WERI-Rb-1 (cell line): Measurements from ENCODE around the gene PCGF3.
"Not testable (repeated sequence)": the region's sequence is repeated elsewhere in the genome, so short reads cannot be mapped to it uniquely, and the experiment has no call there.

Experiments used
- DNase-seq: peaks from one replicate; pipeline ENCODE4 v3.0.0-alpha.2; 2020
- H3K27ac ChIP-seq: fragments of 250-450 bp; sonication (Bioruptor Pico); 2 replicates; pipeline ENCODE4 v1.5.1; 2020; ENCODE audit warnings: mild to moderate bottlenecking, moderate library complexity
- H3K27me3 ChIP-seq: fragments of 250-450 bp; sonication (Bioruptor Pico); 2 replicates; pipeline ENCODE4 v1.5.1; 2021; ENCODE audit warnings: mild to moderate bottlenecking, low read depth, moderate library complexity; ENCODE audit not compliant: insufficient read depth, severe bottlenecking
- H3K36me3 ChIP-seq: fragments of 250-450 bp; sonication (Bioruptor Pico); 2 replicates; pipeline ENCODE4 v1.5.1; 2020; ENCODE audit warnings: mild to moderate bottlenecking, moderate library complexity
- H3K4me3 ChIP-seq: 2 replicates; pipeline ENCODE4 v1.5.1; 2011; ENCODE audit warnings: low read depth, mild to moderate bottlenecking, control low read depth, low read length
- H3K9me3 ChIP-seq: fragments of 250-450 bp; sonication (Bioruptor Pico); 2 replicates; pipeline ENCODE4 v1.5.1; 2021; ENCODE audit warnings: mild to moderate bottlenecking, moderate library complexity; ENCODE audit not compliant: severe bottlenecking
- TF ChIP-seq, protein P1 (sequence below): IDR thresholded peaks from 2 replicates; pipeline ENCODE4 v1.5.1; 2011; ENCODE audit warnings: low read depth, mild to moderate bottlenecking, control low read depth, inconsistent platforms, low read length

PCGF3 gene

DNA sequence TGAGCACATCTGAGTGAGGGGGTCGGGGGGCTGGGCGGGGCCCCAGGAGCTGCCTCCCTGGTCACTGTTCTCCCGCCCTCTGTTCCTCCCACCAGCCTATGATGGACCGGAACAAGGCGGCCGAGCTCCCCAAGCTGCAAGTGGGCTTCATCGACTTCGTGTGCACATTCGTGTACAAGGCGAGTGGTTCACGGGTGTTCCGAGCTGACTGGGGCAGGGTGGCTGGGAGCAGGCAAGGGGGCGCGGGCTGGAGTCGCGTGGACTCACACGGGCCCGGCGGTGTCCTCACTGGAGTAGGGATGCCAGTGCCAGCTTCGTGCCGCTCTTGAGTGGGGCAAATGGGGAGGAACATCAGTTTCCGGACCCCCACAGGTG, 39.2 kb upstream of the PCGF3 start:
- TF ChIP-seq, protein P1, sequence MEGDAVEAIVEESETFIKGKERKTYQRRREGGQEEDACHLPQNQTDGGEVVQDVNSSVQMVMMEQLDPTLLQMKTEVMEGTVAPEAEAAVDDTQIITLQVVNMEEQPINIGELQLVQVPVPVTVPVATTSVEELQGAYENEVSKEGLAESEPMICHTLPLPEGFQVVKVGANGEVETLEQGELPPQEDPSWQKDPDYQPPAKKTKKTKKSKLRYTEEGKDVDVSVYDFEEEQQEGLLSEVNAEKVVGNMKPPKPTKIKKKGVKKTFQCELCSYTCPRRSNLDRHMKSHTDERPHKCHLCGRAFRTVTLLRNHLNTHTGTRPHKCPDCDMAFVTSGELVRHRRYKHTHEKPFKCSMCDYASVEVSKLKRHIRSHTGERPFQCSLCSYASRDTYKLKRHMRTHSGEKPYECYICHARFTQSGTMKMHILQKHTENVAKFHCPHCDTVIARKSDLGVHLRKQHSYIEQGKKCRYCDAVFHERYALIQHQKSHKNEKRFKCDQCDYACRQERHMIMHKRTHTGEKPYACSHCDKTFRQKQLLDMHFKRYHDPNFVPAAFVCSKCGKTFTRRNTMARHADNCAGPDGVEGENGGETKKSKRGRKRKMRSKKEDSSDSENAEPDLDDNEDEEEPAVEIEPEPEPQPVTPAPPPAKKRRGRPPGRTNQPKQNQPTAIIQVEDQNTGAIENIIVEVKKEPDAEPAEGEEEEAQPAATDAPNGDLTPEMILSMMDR: no peak
- Histone ChIP-seq H3K27me3 (no peaks in the 10 kb centered on the region), H3K4me3 (no peak overlapping the region), H3K9me3 (no peaks in the 10 kb centered on the region), H3K27ac (no peak overlapping the region), H3K36me3 (peaks cover 15% of the 10 kb centered on the region)
- DNase-seq: no peak

DNA sequence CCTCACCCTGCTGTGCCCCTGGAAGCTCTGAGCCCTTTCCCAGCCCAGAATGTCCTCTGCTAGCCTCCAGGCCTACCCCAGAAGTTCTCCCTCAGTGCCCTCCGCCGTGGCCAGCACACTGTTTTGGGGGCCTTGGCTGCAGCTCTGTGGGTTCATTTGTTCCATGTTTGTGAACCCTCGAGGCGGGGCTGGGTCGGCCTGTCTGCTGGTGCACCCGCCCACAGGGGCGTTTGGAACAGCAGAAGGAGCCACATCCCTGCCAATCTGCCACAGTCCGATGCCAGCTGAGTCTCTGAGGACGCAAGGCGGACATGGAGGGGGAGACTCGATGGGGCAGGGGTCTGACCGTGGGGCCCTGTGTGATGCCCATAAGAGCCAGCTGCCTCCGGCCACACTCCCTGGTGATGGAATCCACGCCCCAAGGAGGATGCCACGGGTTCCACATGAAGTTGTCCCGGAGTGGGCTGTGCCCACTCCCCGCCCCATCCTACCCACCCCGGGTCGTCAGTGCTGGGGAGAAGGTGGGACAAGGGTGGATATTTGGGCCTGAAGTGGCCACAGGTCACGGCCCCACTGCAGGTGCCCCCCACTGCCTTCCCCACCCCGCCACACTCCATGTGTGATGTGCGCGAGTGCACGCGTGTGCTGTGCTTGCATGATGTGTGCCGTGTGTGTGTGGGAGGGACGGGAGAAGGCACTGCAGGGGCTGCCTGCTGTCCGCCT, 38.6 kb upstream of the PCGF3 start:
- no peak overlapping the region for H3K4me3 ChIP-seq
- TF ChIP-seq, protein P1: no peak
- H3K36me3 ChIP-seq: peaks cover 21% of the 10 kb centered on the region
- no peak overlapping the region for H3K27ac ChIP-seq
- H3K9me3 ChIP-seq: no peaks in the 10 kb centered on the region
- no peaks in the 10 kb centered on the region for H3K27me3 ChIP-seq
- DNase-seq: no peak

DNA sequence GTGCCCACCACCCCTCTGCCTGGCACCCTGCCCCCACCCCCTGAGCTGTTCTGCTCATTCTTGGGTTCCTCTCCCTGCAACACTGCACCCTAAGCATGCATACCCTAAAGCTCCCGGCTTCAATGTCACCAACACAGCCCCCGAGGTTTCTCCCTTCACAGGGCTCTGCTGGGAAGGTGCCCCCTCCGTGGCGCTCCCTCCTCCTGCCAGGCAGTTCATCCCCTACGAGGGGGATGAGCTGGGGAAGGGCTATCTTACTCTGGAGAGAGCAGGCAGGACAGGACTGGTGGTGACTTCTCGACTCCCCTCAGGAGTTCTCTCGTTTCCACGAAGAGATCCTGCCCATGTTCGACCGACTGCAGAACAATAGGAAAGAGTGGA, 38.1 kb upstream of the PCGF3 start:
- no peaks in the 10 kb centered on the region for H3K9me3 ChIP-seq
- no peaks in the 10 kb centered on the region for H3K27me3 ChIP-seq
- TF ChIP-seq, protein P1: no peak
- no peak overlapping the region for H3K4me3 ChIP-seq
- peaks cover 26% of the 10 kb centered on the region for H3K36me3 ChIP-seq
- DNase-seq: no peak
- H3K27ac ChIP-seq: no peak overlapping the region

DNA sequence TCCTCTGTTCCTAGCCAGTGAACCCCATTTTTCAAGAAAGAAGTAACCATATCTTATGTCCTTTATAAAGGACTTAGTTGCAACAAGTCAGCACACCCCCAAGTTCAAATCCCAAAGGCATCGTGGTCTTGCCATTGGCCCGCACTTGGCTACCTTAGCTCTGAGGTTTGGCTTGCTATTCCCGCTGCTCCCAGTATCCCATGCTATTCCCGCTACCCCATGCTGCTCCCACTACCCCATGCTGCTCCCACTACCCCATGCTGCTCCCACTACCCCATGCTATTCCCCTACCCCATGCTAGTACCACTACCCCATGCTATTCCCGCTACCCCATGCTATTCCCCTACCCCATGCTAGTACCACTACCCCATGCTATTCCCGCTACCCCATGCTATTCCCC, 37.4 kb upstream of the PCGF3 start:
- not testable (repeated sequence) for DNase-seq, H3K27me3 ChIP-seq, H3K27ac ChIP-seq, H3K9me3 ChIP-seq, H3K4me3 ChIP-seq
- peaks cover 33% of the 10 kb centered on the region for H3K36me3 ChIP-seq

DNA sequence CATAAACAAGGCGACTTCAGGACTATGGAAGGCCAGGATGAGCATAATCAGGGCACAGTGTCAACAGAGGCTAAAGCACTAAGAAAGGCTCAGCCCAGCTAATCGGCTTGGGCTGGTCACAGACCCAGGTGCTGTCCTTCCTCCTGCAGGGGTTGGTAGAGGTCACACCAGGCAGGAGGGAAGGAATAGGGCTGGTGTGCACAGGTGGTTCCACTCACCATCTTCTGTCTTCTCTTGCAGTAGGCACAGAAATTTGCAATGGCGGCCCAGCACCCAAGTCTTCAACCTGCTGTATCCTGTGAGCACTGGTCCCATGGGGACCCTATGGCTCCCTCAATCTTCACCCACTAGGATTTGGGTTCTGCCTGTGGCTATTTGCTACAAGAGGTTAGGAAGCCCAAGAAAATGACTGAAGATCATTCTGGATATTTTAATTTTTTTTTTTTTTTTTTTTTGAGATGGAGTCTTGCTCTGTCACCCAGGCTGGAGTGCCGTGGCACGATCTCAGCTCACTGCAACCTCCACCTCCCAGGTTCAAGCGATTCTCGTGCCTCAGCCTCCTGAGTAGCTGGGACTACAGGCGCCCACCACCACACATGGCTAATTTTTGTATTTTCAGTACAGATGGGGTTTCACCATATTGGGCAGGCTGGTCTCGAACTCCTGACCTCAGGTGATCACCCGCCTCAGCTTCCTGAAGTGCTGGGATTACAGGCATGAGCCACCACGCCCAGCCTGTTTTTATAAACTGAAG, 35.6 kb upstream of the PCGF3 start:
- peak; percentile 92 for DNase-seq
- not testable (repeated sequence) for H3K4me3 ChIP-seq, H3K27me3 ChIP-seq, H3K9me3 ChIP-seq
- peaks cover 33% of the 10 kb centered on the region for H3K36me3 ChIP-seq
- 0 out of 2 replicates have a peak overlapping the region, but pooled peaks have one; percentile 18 for H3K27ac ChIP-seq

DNA sequence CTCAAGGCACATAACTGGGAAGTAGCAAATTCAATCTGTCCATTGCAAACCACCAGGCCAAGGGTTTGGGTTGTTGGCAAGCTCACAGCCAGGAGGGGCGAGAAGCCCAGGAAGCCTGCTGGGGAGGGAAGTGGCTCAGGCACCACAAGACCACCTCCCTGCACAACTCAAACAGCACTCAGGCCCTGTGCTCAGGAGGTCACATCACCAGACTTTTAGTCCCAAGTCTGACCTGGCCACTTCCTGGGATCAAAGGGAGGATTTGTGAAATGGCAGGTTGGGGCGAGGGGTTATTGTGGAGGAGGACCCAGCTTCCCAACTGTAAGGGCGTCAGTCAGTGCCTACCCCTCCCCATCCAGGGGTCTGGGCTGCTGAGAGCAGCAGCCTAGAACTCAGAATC, 33.9 kb upstream of the PCGF3 start:
- Histone ChIP-seq H3K36me3 (peaks cover 30% of the 10 kb centered on the region), H3K27ac (no peak overlapping the region), H3K4me3 (no peak overlapping the region), H3K27me3 (no peaks in the 10 kb centered on the region), H3K9me3 (no peaks in the 10 kb centered on the region)
- no peak for DNase-seq
- TF ChIP-seq, protein P1: no peak
